ENCODE data around the gene TMEM131L. TPM values are rescaled to one million over a fixed set of nuclear protein-coding genes. Genes with fewer than 3 reads are reported as not detected.
"Not testable (repeated sequence)": the region's sequence is repeated elsewhere in the genome, so short reads cannot be mapped to it uniquely, and the experiment has no call there.

Gene TMEM131L
- total and polyA plus RNA-seq, 3 donors from 2014 or later = 9.1 to 15.0 (median 12.6) TPM

GRCh38 chr4:153547520-153547919 lies 81.4 kb downstream of the TMEM131L start:
- H3K9me3 ChIP-seq = no peaks in the 10 kb centered on the region
- TF ChIP-seq CTCF (IDR thresholded peaks at IDR 0.05) = no peak
- TF ChIP-seq POLR2A (IDR thresholded peaks at IDR 0.05) = no peak
- H3K4me3 ChIP-seq = no peak overlapping the region
- H3K36me3 ChIP-seq (ENCODE audit: low read depth, missing control alignments) = no peaks in the 10 kb centered on the region
- H3K4me1 ChIP-seq = peaks cover 5% of the 10 kb centered on the region
- WGBS, 2 donors = 62 to 81% methylated on average over 5 of the region's 5 CpGs
- no peak overlapping the region for H3K27ac ChIP-seq
- no peaks in the 10 kb centered on the region for H3K27me3 ChIP-seq
- no peak for DNase-seq
- intact Hi-C loops (cut with DNase I; ENCODE audit: low total_unique reads) = no loop called here

GRCh38 chr4:153548907-153549306 lies 82.7 kb downstream of the TMEM131L start:
- 89 to 95% methylated on average over 3 of the region's 3 CpGs for WGBS, 2 donors
- H3K27ac ChIP-seq = not testable (repeated sequence)

DNA sequence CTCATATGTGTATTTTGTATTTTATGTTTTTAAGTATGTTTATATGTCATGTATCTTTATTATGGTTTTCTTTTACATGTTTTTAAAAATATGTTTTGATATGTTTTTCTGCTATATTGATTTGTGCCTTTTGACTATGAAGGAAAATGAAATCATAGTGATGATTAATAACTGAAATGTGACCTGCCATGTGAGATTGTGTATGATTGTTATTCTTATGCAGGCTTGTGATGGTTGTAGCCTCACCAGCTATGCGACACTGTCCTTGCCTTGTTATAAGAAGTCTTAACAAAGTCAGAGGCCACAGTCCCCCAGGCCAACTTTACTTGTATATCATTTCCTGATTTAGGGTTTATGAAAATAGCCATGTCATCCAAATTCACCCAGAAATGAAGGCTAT lies 83.2 kb downstream of the TMEM131L start:
- H3K27me3 ChIP-seq = no peaks in the 10 kb centered on the region
- WGBS, 2 donors = 81 to 97% methylated on average over 1 of the region's 1 CpG
- no peak overlapping the region for H3K27ac ChIP-seq
- TF ChIP-seq POLR2A (IDR thresholded peaks at IDR 0.05) (no peak), CTCF (IDR thresholded peaks at IDR 0.05) (no peak)
- H3K36me3 ChIP-seq (ENCODE audit: low read depth, missing control alignments) = no peaks in the 10 kb centered on the region
- H3K4me3 ChIP-seq = no peak overlapping the region
- H3K9me3 ChIP-seq = no peaks in the 10 kb centered on the region
- DNase-seq = no peak
- intact Hi-C loops (cut with DNase I; ENCODE audit: low total_unique reads) = no loop called here
- peaks cover 3% of the 10 kb centered on the region for H3K4me1 ChIP-seq

More at GRCh38 chr4:153548907-153549306, 82.7 kb downstream of the TMEM131L start:
- H3K27me3 ChIP-seq; H3K4me3 ChIP-seq; H3K9me3 ChIP-seq; intact Hi-C loops (cut with DNase I; ENCODE audit: low total_unique reads); DNase-seq; H3K36me3 ChIP-seq (ENCODE audit: low read depth, missing control alignments); H3K4me1 ChIP-seq: not testable (repeated sequence)

- H3K27me3 ChIP-seq = no peaks in the 10 kb centered on the region
- H3K9me3 ChIP-seq = no peaks in the 10 kb centered on the region
- H3K36me3 ChIP-seq (ENCODE audit: low read depth, missing control alignments) = no peaks in the 10 kb centered on the region
- no peak overlapping the region for H3K27ac ChIP-seq
- no peaks in the 10 kb centered on the region for H3K4me1 ChIP-seq
- WGBS, 2 donors = 65 to 75% methylated on average over 6 of the region's 6 CpGs
- H3K4me3 ChIP-seq = no peak overlapping the region
- no peak for DNase-seq
- intact Hi-C loops (cut with DNase I; ENCODE audit: low total_unique reads) = no loop called here
- TF ChIP-seq POLR2A (IDR thresholded peaks at IDR 0.05) (no peak), CTCF (IDR thresholded peaks at IDR 0.05) (no peak)
These were observed 87.1 kb downstream of the TMEM131L start for GRCh38 chr4:153553155-153553818.

DNA sequence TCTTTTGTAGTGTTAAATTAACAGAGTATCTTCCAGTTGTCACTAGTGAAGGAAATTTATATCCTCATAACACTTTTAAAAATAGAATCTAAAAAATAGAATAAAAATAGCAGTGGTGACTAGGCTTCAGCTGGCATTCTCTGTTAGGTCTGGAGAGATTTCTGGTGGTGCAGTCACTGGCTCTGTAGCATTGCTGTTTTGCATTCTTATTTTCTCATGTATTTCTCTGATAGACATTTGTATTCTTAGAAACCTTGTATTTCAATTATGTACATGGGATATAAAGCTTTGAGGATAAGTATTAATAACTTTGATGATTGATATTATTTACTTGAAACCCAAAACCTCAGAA lies 87.6 kb downstream of the TMEM131L start:
- no peak for TF ChIP-seq CTCF (IDR thresholded peaks at IDR 0.05)
- no peak for TF ChIP-seq POLR2A (IDR thresholded peaks at IDR 0.05)
- no peaks in the 10 kb centered on the region for H3K4me1 ChIP-seq
- no peaks in the 10 kb centered on the region for H3K27me3 ChIP-seq
- no peak for DNase-seq
- H3K4me3 ChIP-seq = no peak overlapping the region
- intact Hi-C loops (cut with DNase I; ENCODE audit: low total_unique reads) = no loop called here
- H3K27ac ChIP-seq = no peak overlapping the region
- no peaks in the 10 kb centered on the region for H3K36me3 ChIP-seq (ENCODE audit: low read depth, missing control alignments)
- no peaks in the 10 kb centered on the region for H3K9me3 ChIP-seq

Data from testis (tissue), 3 donors.